Prostate gland (tissue), 2 donors: ENCODE data around the gene ZNF177.
"Not testable (repeated sequence)": the region's sequence is repeated elsewhere in the genome, so short reads cannot be mapped to it uniquely, and the experiment has no call there.

Experiments
- CTCF ChIP-seq, 4 experiments: fragments of 200-600 bp in 2 of 4; fragments of 450-650 bp in 2 of 4; sonication (generic) in 2 of 4; IDR thresholded peaks; 1 replicate in 3 of 4; 2 replicates in 1 of 4; pipeline ENCODE4 v1.5.1; 2016 to 2019; ENCODE audit warnings: antibody characterized with exemption in 4 of 4, mild to moderate bottlenecking in 2 of 4, moderate library complexity in 2 of 4
- POLR2A ChIP-seq: fragments of 450-650 bp; IDR thresholded peaks from one replicate; pipeline ENCODE4 v1.6.1; 2016; ENCODE audit warnings: antibody characterized with exemption, mild to moderate bottlenecking

GRCh38 chr19:9322201-9322600, 40.6 kb upstream of the ZNF177 start:
- not testable (repeated sequence) for TF ChIP-seq CTCF (IDR thresholded peaks at IDR 0.05); POLR2A
